Activated naive CD4-positive, alpha-beta T cell (primary cell): ENCODE data around the gene FAM83E.
"Not testable (repeated sequence)": the region's sequence is repeated elsewhere in the genome, so short reads cannot be mapped to it uniquely, and the experiment has no call there.

ENCODE experiments used
- DNase-seq, 4 experiments: peaks; one replicate each; lab custom pipeline; 2025; lab: John Stamatoyannopoulos, UW

The FAM83E gene

GRCh38 chr19:48614436-48615230 is at the start of gene FAM83E:
FAM83E (minus strand) TSS chr19:48615076; CDS start chr19:48613372, 1,704 bp downstream.
- no peak for DNase-seq

GRCh38 chr19:48664476-48664875 is 49.6 kb upstream of the FAM83E start:
- no peak for DNase-seq

GRCh38 chr19:48663667-48664066 is 48.8 kb upstream of the FAM83E start:
- no peak for DNase-seq

- no peak for DNase-seq
Measured at GRCh38 chr19:48661711-48662090, 46.8 kb upstream of the FAM83E start.

DNA sequence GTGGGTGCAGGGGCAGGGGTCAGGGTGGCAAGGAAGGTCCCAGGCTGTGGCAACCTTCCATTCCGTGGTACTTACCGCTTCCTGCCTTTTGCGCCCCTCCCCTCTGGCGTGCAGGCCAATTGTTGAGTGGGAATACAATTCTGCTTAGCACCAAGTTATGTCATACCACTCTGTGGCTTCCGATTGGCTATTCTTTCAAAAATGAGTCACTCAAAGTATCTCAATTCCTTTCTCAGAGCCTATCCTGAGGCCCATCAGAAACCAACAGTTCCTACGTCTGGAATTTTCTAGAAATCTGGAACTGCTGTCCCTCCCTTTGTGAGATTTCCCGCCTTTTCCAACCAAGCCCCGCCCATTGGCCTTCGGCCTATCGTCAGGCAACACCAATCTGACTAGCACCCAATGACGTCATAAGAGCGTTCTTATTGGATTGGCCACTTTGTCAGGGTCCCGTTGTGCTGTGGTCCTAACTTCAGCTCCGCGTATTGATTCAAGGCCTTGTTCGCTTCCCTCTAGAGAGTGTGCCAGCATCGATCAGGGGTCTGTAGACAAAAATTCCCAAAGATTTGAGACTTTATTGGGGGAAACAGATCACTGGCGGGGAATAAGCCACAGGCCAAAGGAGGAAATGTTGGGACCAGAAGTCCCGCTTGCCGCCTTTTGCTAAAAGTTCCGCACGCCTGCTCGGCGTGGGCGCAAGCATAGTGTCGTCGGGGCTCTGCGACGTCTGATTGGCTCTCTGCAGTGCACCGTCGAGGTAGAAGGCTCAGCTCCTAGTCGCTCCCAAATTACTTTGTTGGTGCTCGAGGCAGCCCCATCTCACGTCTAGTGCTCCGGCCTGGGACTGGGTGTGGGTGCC is 46.2 kb upstream of the FAM83E start:
- DNase-seq, result peak; percentile 33 to 65 (median 54)

- DNase-seq, result no peak
Measured at GRCh38 chr19:48659768-48660167, 44.9 kb upstream of the FAM83E start.

- DNase-seq, result no peak
Measured at GRCh38 chr19:48658483-48658882, 43.6 kb upstream of the FAM83E start.

GRCh38 chr19:48657828-48658227 is 43.0 kb upstream of the FAM83E start:
- not testable (repeated sequence) for DNase-seq

DNA sequence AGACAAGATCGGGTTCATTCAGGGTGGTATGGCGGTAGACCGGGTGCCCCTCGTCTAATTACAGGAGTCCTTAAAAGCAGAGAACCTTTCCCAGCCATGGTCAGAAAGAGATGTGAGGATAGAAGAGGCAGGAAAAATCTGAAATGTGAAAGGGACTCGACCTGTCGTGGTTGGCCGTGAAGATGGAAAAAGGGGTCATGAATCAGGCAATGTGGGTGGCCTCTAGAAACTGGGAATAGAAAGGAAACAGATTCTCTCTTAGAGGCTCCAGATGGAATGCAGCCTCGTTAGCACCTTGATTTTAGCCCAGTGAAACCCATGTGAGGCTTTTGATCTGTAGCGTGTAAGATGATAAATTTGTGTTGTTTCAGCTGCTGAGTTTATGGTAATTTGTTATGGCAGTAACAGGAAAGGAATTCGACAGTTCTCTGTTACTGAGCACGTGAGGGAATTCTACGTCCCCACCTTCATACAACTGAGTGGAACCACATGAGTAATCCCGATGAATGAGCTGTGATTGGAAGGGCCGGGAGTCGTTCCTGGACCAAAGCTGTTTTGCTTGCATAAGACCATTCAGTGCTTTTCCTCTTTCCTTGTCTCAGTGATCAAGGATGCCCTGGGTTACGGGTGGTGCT is 42.1 kb upstream of the FAM83E start:
- DNase-seq, result no peak

- DNase-seq, result no peak
Measured at GRCh38 chr19:48654299-48655059, 39.6 kb upstream of the FAM83E start.

GRCh38 chr19:48651683-48652048 is 36.8 kb upstream of the FAM83E start:
- no peak for DNase-seq

DNA sequence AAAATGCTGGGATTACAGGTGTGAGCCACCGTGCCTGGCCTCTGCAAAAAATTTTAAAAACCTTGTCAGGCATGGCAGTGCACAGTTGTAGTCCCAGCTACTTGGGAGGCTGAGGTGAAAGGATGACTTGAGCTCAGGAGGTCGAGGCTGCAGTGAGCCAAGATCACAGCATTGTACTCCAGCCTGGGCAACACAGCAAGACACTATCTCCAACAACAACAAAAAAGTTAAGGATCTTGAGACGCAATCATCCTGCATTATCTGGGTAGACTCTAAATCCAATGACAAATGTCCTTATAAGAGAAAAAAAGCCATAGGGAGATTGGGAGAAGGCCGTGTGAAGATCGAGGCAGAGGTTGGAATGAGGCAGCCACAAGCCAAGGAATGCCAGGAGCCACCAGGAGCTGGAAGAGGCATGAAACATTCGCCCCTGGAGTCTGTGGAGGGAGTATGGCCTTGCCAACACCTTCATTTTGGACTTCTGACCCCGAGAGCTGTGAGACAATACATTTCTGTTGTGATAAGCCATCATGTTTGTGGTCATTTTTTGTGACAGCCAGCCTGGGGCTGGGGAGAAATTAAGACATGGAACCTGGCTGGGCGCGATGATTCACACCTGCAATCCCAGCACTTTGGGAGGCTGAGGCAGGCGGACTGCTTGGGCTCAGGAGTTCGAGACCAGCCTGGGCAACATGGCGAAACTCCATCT is 36.3 kb upstream of the FAM83E start:
- DNase-seq, result no peak

DNA sequence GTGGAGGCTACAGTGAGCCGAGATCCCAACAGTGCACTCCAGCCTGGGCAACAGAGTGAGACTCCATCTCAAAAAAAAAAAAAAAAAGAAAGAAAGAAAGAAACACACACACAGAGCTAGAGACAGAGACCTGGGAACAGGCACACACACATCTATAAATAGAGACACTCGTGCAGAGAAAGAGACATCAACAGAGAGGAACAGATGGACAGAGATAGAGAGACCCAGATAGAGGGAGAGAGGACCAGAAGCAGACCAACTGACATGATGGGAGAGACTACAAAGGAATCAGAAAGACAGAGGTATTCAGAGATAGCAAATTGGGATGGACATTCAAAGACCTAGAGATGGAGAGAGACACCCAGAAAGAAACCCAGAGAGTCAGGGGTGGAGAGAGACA is 33.3 kb upstream of the FAM83E start:
- no peak for DNase-seq

DNA sequence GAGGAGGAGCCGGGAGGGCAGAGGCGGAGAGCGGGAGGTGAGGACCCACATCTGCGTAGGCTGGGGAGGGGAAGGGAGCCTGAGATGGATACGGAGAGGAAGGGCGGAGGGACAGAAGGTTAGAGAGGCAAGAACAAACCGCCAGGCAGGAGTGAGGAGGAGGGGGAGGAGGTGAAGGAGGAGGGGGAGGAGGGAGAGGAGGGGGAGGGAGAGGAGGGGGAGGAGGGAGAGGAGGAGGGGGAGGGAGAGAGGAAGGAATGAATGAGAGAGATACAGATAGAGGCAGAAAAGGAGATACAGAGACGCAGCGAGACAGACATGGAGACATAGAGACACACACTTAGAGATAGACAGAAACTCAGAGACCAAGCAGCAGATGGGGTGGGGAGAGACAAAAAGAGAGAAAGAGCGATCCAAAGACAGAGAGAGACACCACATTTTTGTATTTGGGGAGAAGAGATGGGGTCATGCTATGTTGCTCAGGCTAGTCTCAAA is 31.9 kb upstream of the FAM83E start:
- DNase-seq, result no peak

DNA sequence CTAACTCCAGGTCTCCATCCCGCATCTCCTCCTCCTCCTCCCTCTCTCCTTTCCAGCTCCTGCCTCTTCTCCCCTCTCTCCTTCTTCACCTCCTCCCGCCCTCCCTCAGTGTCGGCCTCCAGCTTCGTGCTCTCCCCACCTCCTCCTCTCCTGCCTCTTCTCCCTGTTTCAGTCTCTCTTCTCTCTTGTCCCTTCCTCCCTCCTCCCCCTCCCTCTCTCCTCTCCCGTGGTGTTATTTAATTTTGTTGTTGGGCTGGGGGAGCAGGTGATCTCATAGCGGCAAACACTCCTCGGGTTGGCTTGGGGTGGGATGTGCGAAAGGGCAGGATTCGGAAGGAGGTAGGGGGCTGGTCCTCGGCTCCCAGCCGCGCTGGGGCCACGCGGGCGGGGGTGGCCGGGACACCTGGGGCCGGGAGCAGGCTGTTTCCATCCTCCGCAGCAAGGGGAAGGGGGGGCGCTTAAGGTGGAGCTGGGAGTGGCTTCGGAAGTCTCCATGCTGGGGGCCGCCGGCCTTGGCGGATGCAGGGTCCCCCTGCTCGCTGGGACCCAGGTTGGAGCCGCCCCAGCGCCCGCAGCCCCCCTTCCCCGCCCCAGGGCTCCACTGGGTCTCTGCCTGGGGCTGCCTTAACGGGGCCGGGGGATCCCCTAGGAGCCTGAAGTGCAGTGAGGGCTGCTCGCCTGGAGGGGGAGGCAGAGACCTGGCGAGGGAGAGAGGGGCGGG is 31.3 kb upstream of the FAM83E start, which contains the start of gene CA11:
CA11 (minus strand) TSS at position 187 of the 721 bp plus-strand sequence. CDS start 555 bp downstream, outside the sequence.
- peak; percentile 73 to 88 (median 82) for DNase-seq

- no peak for DNase-seq
Measured at GRCh38 chr19:48645620-48646000, 30.7 kb upstream of the FAM83E start.

- DNase-seq, result peak in 3 of 4 experiments; percentile 44 to 61 (median 46)
Measured at GRCh38 chr19:48644839-48645619, 30.2 kb upstream of the FAM83E start.

GRCh38 chr19:48644355-48644754 is 29.5 kb upstream of the FAM83E start:
- DNase-seq, result no peak

DNA sequence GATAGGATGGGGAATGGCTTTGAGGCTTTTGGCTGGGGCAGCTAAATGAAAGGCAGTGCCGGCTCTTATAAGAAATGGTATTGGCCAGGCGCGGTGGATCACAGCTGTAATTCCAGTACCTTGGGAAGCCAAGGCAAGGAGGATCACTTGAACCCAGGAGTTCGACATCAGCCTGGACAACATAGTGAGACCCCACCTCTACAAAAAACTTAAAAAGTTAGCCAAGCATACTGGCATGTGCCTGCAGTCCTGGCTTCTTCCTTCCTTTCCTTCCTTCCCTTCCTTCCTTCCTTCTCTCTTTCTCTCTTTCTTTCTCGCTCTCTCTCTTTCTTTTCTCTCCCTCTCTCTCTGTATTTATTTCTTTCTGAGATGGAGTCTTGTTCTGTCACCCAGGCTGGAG is 28.0 kb upstream of the FAM83E start:
- DNase-seq, result no peak
